ENCODE results near the gene SPRR2E. TPM values are rescaled to one million over a fixed set of nuclear protein-coding genes. Genes with fewer than 3 reads are reported as not detected.
"Not testable (repeated sequence)": the region's sequence is repeated elsewhere in the genome, so short reads cannot be mapped to it uniquely, and the experiment has no call there.

SPRR2E gene
- polyA plus RNA-seq, result not detected

DNA sequence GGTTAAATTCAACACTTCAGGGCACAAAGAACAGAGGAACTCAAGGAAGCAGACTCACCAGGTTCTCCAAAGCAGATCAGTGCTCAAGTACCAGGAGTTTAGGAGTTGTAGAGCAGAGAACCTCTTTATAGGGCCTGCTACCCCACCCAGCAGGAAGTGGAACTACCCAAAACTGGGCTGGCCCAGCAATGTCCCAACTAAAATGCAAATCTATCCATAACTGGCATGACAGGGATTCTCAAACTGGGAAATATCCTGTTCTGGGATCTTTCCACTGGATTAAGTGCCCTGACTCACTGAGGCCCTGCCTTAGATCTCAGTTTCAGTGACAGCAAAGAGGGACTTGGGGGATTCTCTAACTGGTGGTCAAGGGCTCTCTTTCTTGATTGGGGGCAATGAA is at the start of gene SPRR2E:
Gene SPRR2E, minus strand, starts transcription at position 101 of the 400 bp plus-strand sequence. CDS start 775 bp downstream, outside the sequence.
- H3K27ac Mint-ChIP-seq, result no peak within 1 kb of the TSS
- no peaks in the 10 kb centered on the region for H3K4me1 Mint-ChIP-seq
- no peak within 1 kb of the TSS for H3K4me3 Mint-ChIP-seq
- peaks cover 6% of the 10 kb centered on the region for H3K27me3 Mint-ChIP-seq
- peaks cover 0 to 3% (median 0%) of the 10 kb centered on the region in 3 donors for H3K9me3 Mint-ChIP-seq
- no peaks in the 10 kb centered on the region for H3K36me3 Mint-ChIP-seq

DNA sequence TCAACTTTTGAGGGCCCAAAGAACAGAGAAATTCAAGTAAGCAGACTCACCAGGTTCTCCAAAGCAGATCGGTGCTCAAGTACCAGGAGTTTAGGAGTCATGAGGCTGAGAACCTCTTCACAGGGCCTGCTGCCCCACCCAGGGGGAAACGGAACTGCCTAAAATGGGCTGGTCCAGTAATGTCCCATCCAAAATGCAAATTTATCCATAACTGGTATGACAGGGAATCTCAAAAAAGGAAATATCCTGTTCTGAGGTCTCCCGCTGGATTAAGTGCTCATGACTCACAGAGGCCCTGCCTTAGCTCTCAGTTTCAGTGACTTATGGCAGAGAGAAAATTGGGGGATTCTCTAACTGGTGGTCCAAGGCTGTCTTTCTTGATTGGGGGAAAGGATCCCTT is 47.1 kb upstream of the SPRR2E start:
- Mint-ChIP-seq H3K9me3 (peaks cover 0 to 3% (median 1%) of the 10 kb centered on the region in 3 donors), H3K4me3 (no peak overlapping the region), H3K27me3 (peaks cover 6% of the 10 kb centered on the region), H3K36me3 (no peaks in the 10 kb centered on the region), H3K27ac (no peak overlapping the region), H3K4me1 (no peaks in the 10 kb centered on the region)

- Mint-ChIP-seq H3K4me3 (no peak overlapping the region), H3K27ac (no peak overlapping the region), H3K4me1 (no peaks in the 10 kb centered on the region), H3K36me3 (no peaks in the 10 kb centered on the region), H3K27me3 (peaks cover 9% of the 10 kb centered on the region), H3K9me3 (peaks cover 0 to 3% (median 1%) of the 10 kb centered on the region in 3 donors)
These were observed 46.2 kb upstream of the SPRR2E start for GRCh38 chr1:153140484-153140883.

DNA sequence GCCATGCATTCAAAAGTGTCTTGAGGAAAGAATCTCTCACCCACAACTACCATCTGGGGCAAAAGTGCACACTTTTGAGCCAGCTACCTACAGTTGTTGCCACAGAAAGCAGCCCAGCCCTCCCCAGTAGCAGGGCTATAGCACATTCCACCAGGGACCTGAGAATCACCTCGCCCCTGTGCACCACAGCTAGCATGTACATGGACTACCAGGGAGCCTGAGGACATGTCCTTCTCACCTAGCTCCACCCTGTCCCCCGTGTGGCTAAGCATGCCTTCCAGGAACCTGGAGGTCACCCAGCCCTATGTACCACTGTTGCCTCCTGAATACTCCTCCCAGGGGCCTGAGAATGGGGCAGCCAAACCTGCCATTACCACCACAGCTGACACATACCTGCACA is 39.4 kb upstream of the SPRR2E start:
- H3K4me3 Mint-ChIP-seq, result no peak overlapping the region
- peaks cover 16% of the 10 kb centered on the region for H3K27me3 Mint-ChIP-seq
- no peaks in the 10 kb centered on the region for H3K4me1 Mint-ChIP-seq

GRCh38 chr1:153133267-153133666 is 38.9 kb upstream of the SPRR2E start:
- Mint-ChIP-seq H3K4me1 (no peaks in the 10 kb centered on the region), H3K36me3 (no peaks in the 10 kb centered on the region), H3K9me3 (peaks cover 0 to 4% (median 1%) of the 10 kb centered on the region in 3 donors), H3K4me3 (no peak overlapping the region), H3K27ac (no peak overlapping the region), H3K27me3 (peaks cover 16% of the 10 kb centered on the region)

More for the DNA sequence above, 39.4 kb upstream of the SPRR2E start:
- H3K36me3 Mint-ChIP-seq, result no peaks in the 10 kb centered on the region
- peaks cover 0 to 4% (median 1%) of the 10 kb centered on the region in 3 donors for H3K9me3 Mint-ChIP-seq
- no peak overlapping the region for H3K27ac Mint-ChIP-seq

DNA sequence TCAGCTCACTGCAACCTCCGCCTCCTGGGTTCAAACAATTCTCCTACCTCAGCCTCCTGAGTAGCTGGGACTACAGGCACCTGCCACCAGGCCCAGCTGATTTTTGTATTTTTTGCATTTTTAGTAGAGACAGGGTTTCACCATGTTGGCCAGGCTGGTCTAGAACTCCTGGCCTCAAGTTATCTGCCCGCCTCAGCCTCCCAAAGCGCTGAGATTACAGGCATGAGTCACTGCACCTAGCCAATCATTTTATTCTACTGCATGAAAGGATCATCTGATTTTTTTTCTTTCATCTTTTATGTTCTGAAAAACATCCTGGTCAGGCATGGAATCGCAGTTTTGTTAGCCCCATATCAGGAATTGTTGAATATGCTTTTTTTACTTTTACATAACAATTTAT is 34.4 kb upstream of the SPRR2E start:
- H3K4me1 Mint-ChIP-seq, H3K27ac Mint-ChIP-seq, H3K4me3 Mint-ChIP-seq, H3K36me3 Mint-ChIP-seq: not testable (repeated sequence)
- Mint-ChIP-seq H3K27me3 (peaks cover 11% of the 10 kb centered on the region), H3K9me3 (peaks cover 5 to 26% (median 11%) of the 10 kb centered on the region in 3 donors)

DNA sequence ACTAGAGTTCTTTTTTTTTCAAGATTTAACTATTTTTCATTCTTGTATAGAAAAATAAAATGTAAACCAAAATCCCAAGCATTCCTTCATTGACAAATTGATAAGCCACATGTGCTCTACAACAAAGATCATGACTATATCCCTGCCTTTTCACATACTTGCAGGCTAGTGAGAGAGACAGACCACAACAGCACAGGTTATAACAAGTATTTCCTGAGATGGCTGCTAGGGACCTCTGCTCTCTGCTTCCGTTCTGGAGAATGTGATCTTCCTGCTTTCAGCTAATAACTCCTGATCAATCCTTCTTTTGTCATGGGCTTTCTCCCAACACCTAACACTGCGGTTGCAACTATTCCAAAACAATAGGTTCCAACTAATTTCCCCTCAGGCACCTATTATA is 33.0 kb upstream of the SPRR2E start:
- no peaks in the 10 kb centered on the region for H3K4me1 Mint-ChIP-seq
- no peak overlapping the region for H3K27ac Mint-ChIP-seq
- H3K27me3 Mint-ChIP-seq, result peaks cover 7% of the 10 kb centered on the region
- H3K36me3 Mint-ChIP-seq, result no peaks in the 10 kb centered on the region
- no peak overlapping the region for H3K4me3 Mint-ChIP-seq
- peaks cover 5 to 26% (median 13%) of the 10 kb centered on the region in 3 donors for H3K9me3 Mint-ChIP-seq

DNA sequence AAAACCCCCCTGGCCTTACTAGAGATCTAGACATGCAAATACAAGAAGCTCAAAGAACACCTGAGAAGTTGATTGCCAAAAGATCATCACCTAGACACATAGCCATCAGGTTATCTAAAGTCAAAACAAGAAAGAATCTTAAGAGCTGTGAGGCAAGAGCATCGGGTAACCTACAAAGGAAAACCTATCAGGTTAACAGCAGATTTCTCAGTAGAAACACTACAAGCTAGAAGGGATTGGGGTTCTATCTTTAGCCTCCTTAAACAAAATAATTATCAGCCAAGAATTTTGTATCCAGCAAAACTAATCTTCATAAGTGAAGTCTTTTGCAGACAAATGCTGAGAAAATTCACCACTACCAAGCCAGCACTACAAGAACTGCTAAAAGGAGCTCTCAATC is 31.2 kb upstream of the SPRR2E start:
- peaks cover 5 to 26% (median 13%) of the 10 kb centered on the region in 3 donors for H3K9me3 Mint-ChIP-seq

GRCh38 chr1:153123793-153124192 is 29.5 kb upstream of the SPRR2E start:
- peaks cover 4 to 26% (median 10%) of the 10 kb centered on the region in 3 donors for H3K9me3 Mint-ChIP-seq
- H3K4me1 Mint-ChIP-seq, H3K27me3 Mint-ChIP-seq, H3K27ac Mint-ChIP-seq, H3K4me3 Mint-ChIP-seq, H3K36me3 Mint-ChIP-seq: not testable (repeated sequence)

More for the DNA sequence above, 31.2 kb upstream of the SPRR2E start:
- H3K27me3 Mint-ChIP-seq, result no peaks in the 10 kb centered on the region
- H3K4me3 Mint-ChIP-seq, result no peak overlapping the region
- H3K4me1 Mint-ChIP-seq, result no peaks in the 10 kb centered on the region
- H3K36me3 Mint-ChIP-seq, result no peaks in the 10 kb centered on the region
- no peak overlapping the region for H3K27ac Mint-ChIP-seq

- H3K4me1 Mint-ChIP-seq, result no peaks in the 10 kb centered on the region
- no peak overlapping the region for H3K4me3 Mint-ChIP-seq
- peaks cover 2% of the 10 kb centered on the region for H3K27me3 Mint-ChIP-seq
- no peaks in the 10 kb centered on the region for H3K36me3 Mint-ChIP-seq
- peaks cover 4 to 26% (median 10%) of the 10 kb centered on the region in 3 donors for H3K9me3 Mint-ChIP-seq
- no peak overlapping the region for H3K27ac Mint-ChIP-seq
These were observed 28.6 kb upstream of the SPRR2E start for GRCh38 chr1:153122831-153123421.

- no peak overlapping the region for H3K4me3 Mint-ChIP-seq
- no peak overlapping the region for H3K27ac Mint-ChIP-seq
- peaks cover 3% of the 10 kb centered on the region for H3K27me3 Mint-ChIP-seq
- no peaks in the 10 kb centered on the region for H3K4me1 Mint-ChIP-seq
- peaks cover 1 to 19% (median 10%) of the 10 kb centered on the region in 3 donors for H3K9me3 Mint-ChIP-seq
- H3K36me3 Mint-ChIP-seq, result no peaks in the 10 kb centered on the region
These were observed 26.6 kb upstream of the SPRR2E start for GRCh38 chr1:153120945-153121344.

GRCh38 chr1:153119491-153119971 is 25.2 kb upstream of the SPRR2E start:
- Mint-ChIP-seq H3K27me3 (peaks cover 7% of the 10 kb centered on the region), H3K36me3 (no peaks in the 10 kb centered on the region), H3K27ac (no peak overlapping the region)

GRCh38 chr1:153115264-153115663 is 20.9 kb upstream of the SPRR2E start:
- H3K36me3 Mint-ChIP-seq, H3K4me1 Mint-ChIP-seq, H3K9me3 Mint-ChIP-seq, H3K27ac Mint-ChIP-seq, H3K27me3 Mint-ChIP-seq, H3K4me3 Mint-ChIP-seq: not testable (repeated sequence)

More at GRCh38 chr1:153119491-153119971, 25.2 kb upstream of the SPRR2E start:
- Mint-ChIP-seq H3K4me3 (no peak overlapping the region), H3K4me1 (no peaks in the 10 kb centered on the region), H3K9me3 (peaks cover 1 to 6% (median 2%) of the 10 kb centered on the region in 3 donors)

GRCh38 chr1:153113416-153113815 is 19.1 kb upstream of the SPRR2E start, which contains the start of gene SPRR2F:
SPRR2F (minus strand) TSS chr1:153113516; CDS start chr1:153112733, 783 bp downstream.
- H3K9me3 Mint-ChIP-seq, result peaks cover 0 to 2% (median 0%) of the 10 kb centered on the region in 3 donors
- peaks cover 5% of the 10 kb centered on the region for H3K27me3 Mint-ChIP-seq
- no peaks in the 10 kb centered on the region for H3K36me3 Mint-ChIP-seq
- H3K27ac Mint-ChIP-seq, result no peak within 1 kb of the TSS
- H3K4me3 Mint-ChIP-seq, result no peak within 1 kb of the TSS
- no peaks in the 10 kb centered on the region for H3K4me1 Mint-ChIP-seq

DNA sequence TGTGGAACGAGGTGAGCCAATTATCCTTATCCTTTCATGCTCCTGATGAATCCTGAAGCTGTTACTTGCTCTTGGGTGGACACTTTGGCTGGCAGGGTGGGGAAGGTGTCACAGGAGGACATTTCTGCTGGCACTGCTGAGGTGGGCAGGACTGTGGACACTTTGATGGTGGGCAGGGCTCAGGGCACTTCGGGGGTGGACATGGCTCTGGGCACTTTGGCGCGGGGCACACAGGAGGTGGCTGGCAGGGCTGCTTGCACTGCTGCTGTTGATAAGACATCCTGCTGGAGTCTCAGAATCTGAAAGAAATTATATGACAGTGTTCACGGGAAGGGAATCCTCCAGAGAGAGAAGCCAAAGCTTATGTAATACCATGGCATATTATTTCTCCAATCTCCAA is 18.1 kb upstream of the SPRR2E start:
- H3K27ac Mint-ChIP-seq, H3K27me3 Mint-ChIP-seq, H3K9me3 Mint-ChIP-seq, H3K4me1 Mint-ChIP-seq, H3K4me3 Mint-ChIP-seq, H3K36me3 Mint-ChIP-seq: not testable (repeated sequence)

GRCh38 chr1:153100245-153100644 is 5.9 kb upstream of the SPRR2E start:
- no peaks in the 10 kb centered on the region for H3K4me1 Mint-ChIP-seq
- H3K36me3 Mint-ChIP-seq, result no peaks in the 10 kb centered on the region
- H3K27ac Mint-ChIP-seq, result no peak overlapping the region
- H3K27me3 Mint-ChIP-seq, result peaks cover 12% of the 10 kb centered on the region
- no peak overlapping the region for H3K4me3 Mint-ChIP-seq
- peaks cover 4 to 7% (median 6%) of the 10 kb centered on the region in 3 donors for H3K9me3 Mint-ChIP-seq
